ENCODE measurements around the gene CYTH4. TPM values are rescaled to one million over a fixed set of nuclear protein-coding genes. Genes with fewer than 3 reads are reported as not detected.

CYTH4 gene
- total and polyA plus RNA-seq, 4 donors, result 1.9 to 9.9 (median 5.9) TPM

GRCh38 chr22:37260901-37261336 lies 21.4 kb upstream of the CYTH4 start:
- TF ChIP-seq, protein P1, sequence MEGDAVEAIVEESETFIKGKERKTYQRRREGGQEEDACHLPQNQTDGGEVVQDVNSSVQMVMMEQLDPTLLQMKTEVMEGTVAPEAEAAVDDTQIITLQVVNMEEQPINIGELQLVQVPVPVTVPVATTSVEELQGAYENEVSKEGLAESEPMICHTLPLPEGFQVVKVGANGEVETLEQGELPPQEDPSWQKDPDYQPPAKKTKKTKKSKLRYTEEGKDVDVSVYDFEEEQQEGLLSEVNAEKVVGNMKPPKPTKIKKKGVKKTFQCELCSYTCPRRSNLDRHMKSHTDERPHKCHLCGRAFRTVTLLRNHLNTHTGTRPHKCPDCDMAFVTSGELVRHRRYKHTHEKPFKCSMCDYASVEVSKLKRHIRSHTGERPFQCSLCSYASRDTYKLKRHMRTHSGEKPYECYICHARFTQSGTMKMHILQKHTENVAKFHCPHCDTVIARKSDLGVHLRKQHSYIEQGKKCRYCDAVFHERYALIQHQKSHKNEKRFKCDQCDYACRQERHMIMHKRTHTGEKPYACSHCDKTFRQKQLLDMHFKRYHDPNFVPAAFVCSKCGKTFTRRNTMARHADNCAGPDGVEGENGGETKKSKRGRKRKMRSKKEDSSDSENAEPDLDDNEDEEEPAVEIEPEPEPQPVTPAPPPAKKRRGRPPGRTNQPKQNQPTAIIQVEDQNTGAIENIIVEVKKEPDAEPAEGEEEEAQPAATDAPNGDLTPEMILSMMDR (IDR thresholded peaks at IDR 0.05; ENCODE audit: low read depth, low read length, missing input control), result peak; percentile 84
- TF ChIP-seq, protein P2, sequence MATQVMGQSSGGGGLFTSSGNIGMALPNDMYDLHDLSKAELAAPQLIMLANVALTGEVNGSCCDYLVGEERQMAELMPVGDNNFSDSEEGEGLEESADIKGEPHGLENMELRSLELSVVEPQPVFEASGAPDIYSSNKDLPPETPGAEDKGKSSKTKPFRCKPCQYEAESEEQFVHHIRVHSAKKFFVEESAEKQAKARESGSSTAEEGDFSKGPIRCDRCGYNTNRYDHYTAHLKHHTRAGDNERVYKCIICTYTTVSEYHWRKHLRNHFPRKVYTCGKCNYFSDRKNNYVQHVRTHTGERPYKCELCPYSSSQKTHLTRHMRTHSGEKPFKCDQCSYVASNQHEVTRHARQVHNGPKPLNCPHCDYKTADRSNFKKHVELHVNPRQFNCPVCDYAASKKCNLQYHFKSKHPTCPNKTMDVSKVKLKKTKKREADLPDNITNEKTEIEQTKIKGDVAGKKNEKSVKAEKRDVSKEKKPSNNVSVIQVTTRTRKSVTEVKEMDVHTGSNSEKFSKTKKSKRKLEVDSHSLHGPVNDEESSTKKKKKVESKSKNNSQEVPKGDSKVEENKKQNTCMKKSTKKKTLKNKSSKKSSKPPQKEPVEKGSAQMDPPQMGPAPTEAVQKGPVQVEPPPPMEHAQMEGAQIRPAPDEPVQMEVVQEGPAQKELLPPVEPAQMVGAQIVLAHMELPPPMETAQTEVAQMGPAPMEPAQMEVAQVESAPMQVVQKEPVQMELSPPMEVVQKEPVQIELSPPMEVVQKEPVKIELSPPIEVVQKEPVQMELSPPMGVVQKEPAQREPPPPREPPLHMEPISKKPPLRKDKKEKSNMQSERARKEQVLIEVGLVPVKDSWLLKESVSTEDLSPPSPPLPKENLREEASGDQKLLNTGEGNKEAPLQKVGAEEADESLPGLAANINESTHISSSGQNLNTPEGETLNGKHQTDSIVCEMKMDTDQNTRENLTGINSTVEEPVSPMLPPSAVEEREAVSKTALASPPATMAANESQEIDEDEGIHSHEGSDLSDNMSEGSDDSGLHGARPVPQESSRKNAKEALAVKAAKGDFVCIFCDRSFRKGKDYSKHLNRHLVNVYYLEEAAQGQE (IDR thresholded peaks at IDR 0.05), result no peak
- peak; percentile 74 to 86 for TF ChIP-seq RAD21 (IDR thresholded peaks at IDR 0.05)
- Histone ChIP-seq H3K27me3 (ENCODE audit: control insufficient read depth in 4 of 4, insufficient read depth in 4 of 4, low read length in 3 of 4) (peaks cover 0 to 6% (median 0%) of the 10 kb centered on the region in 4 donors), H3K9me3 (ENCODE audit: control insufficient read depth in 4 of 4, low read length in 3 of 4) (peaks cover 8 to 14% (median 9%) of the 10 kb centered on the region in 4 donors), H3K9ac (ENCODE audit: low read depth in 1 of 2, low read length in 2 of 2) (no peak overlapping the region), H3K27ac (ENCODE audit: low read depth in 1 of 2, low read length in 2 of 2) (no peak overlapping the region), H3K36me3 (ENCODE audit: control insufficient read depth in 4 of 4, insufficient read depth in 3 of 4, low read depth in 1 of 4, low read length in 3 of 4) (no peaks in the 10 kb centered on the region), H3K4me1 (ENCODE audit: control insufficient read depth in 4 of 4, insufficient read depth in 4 of 4, low read length in 3 of 4) (no peaks in the 10 kb centered on the region), H3K4me3 (ENCODE audit: low read depth in 1 of 3, low read length in 3 of 3) (no peak overlapping the region)
- DNase-seq (ENCODE audit: low spot score), result no peak
- 25% methylated on average over 14 of the region's 14 CpGs for WGBS

GRCh38 chr22:37262346-37262745 lies 20.0 kb upstream of the CYTH4 start:
- peaks cover 8 to 14% (median 9%) of the 10 kb centered on the region in 4 donors for H3K9me3 ChIP-seq (ENCODE audit: control insufficient read depth in 4 of 4, low read length in 3 of 4)
- H3K9ac ChIP-seq (ENCODE audit: low read depth in 1 of 2, low read length in 2 of 2), result no peak overlapping the region
- H3K27me3 ChIP-seq (ENCODE audit: control insufficient read depth in 4 of 4, insufficient read depth in 4 of 4, low read length in 3 of 4), result peaks cover 0 to 6% (median 0%) of the 10 kb centered on the region in 4 donors
- H3K4me1 ChIP-seq (ENCODE audit: control insufficient read depth in 4 of 4, insufficient read depth in 4 of 4, low read length in 3 of 4), result peaks cover 0 to 4% (median 0%) of the 10 kb centered on the region in 4 donors
- 75% methylated on average over 5 of the region's 5 CpGs for WGBS
- DNase-seq (ENCODE audit: low spot score), result no peak
- no peak overlapping the region for H3K4me3 ChIP-seq (ENCODE audit: low read depth in 1 of 3, low read length in 3 of 3)
- H3K36me3 ChIP-seq (ENCODE audit: control insufficient read depth in 4 of 4, insufficient read depth in 3 of 4, low read depth in 1 of 4, low read length in 3 of 4), result no peaks in the 10 kb centered on the region
- H3K27ac ChIP-seq (ENCODE audit: low read depth in 1 of 2, low read length in 2 of 2), result no peak overlapping the region
- TF ChIP-seq FOXA1 (IDR thresholded peaks at IDR 0.05) (no peak), EGR1 (IDR thresholded peaks at IDR 0.05; ENCODE audit: low read depth in 2 of 2) (no peak), ZBTB33 (IDR thresholded peaks at IDR 0.05) (no peak), SP1 (IDR thresholded peaks at IDR 0.05) (no peak), TAF1 (conservative IDR thresholded peaks at IDR 0.05) (no peak), NR2F2 (IDR thresholded peaks at IDR 0.05) (no peak), RXRA (IDR thresholded peaks at IDR 0.05) (no peak), FOXA2 (IDR thresholded peaks at IDR 0.05) (no peak)
- TF ChIP-seq, protein P2 (IDR thresholded peaks at IDR 0.05), result no peak
- TF ChIP-seq, protein P3, sequence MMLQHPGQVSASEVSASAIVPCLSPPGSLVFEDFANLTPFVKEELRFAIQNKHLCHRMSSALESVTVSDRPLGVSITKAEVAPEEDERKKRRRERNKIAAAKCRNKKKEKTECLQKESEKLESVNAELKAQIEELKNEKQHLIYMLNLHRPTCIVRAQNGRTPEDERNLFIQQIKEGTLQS (IDR thresholded peaks at IDR 0.05), result no peak
- TF ChIP-seq, protein P1 (IDR thresholded peaks at IDR 0.05; ENCODE audit: low read depth, low read length, missing input control), result no peak
